Endothelial cell of umbilical vein (primary cell): ENCODE results near the gene CABLES1.

Experiments used
- CTCF ChIP-seq, 2 donors: IDR thresholded peaks; 1 replicate in 1 of 2; 2 replicates in 1 of 2; pipeline ENCODE4 v1.5.1; 2011; ENCODE audit warnings: low read length in 2 of 2, mild to moderate bottlenecking in 2 of 2, moderate library complexity in 2 of 2, control low read depth in 1 of 2, inconsistent platforms in 1 of 2, low read depth in 1 of 2; ENCODE audit not compliant: insufficient read depth in 1 of 2; ENCODE audit errors: extremely low read depth in 1 of 2
- JUN ChIP-seq: IDR thresholded peaks from 2 replicates; pipeline ENCODE4 v1.6.1; 2011; ENCODE audit warnings: borderline replicate concordance, low read depth; ENCODE audit not compliant: insufficient read length, insufficient read depth
- MAX ChIP-seq: IDR thresholded peaks from 2 replicates; pipeline ENCODE4 v1.6.1; 2011; ENCODE audit not compliant: insufficient read depth, insufficient read length

- TF ChIP-seq CTCF (IDR thresholded peaks at IDR 0.05; ENCODE audit: extremely low read depth in 1 of 2, insufficient read depth in 1 of 2, low read depth in 1 of 2, low read length in 2 of 2) (no peak), JUN (no peak), MAX (no peak)
These were observed 1.2 kb upstream of the CABLES1 start for GRCh38 chr18:23133860-23134779.
